Non-pigmented ciliary epithelial cell (primary cell): ENCODE results near the gene HSF5.
"Not testable (repeated sequence)": the region's sequence is repeated elsewhere in the genome, so short reads cannot be mapped to it uniquely, and the experiment has no call there.

Source experiments
- DNase-seq: peaks from one replicate; pipeline ENCODE4 v3.0.0-alpha.2; 2010; ENCODE audit warnings: low read depth

Gene HSF5

GRCh38 chr17:58516644-58517377, 28.6 kb upstream of the HSF5 start:
- no peak for DNase-seq

GRCh38 chr17:58515286-58515685, 27.1 kb upstream of the HSF5 start:
- DNase-seq: no peak

GRCh38 chr17:58514770-58515157, 26.6 kb upstream of the HSF5 start:
- DNase-seq: no peak

- no peak for DNase-seq
Measured at GRCh38 chr17:58513965-58514769, 26.0 kb upstream of the HSF5 start, which contains the start of gene MTMR4. Gene MTMR4 (minus strand): TSS chr17:58514638. CDS start chr17:58514407, 231 bp downstream.

GRCh38 chr17:58513267-58513964, 25.2 kb upstream of the HSF5 start:
- no peak for DNase-seq

GRCh38 chr17:58510075-58510474, 21.9 kb upstream of the HSF5 start:
- no peak for DNase-seq

GRCh38 chr17:58508341-58509067, 20.3 kb upstream of the HSF5 start:
- no peak for DNase-seq

- DNase-seq: no peak
Measured at GRCh38 chr17:58507123-58507634, 19.0 kb upstream of the HSF5 start.

GRCh38 chr17:58506354-58507080, 18.3 kb upstream of the HSF5 start:
- DNase-seq: no peak

- DNase-seq: no peak
Measured at GRCh38 chr17:58504826-58505351, 16.7 kb upstream of the HSF5 start.

GRCh38 chr17:58503866-58504265, 15.7 kb upstream of the HSF5 start:
- DNase-seq: no peak

GRCh38 chr17:58503134-58503533, 14.9 kb upstream of the HSF5 start:
- DNase-seq: not testable (repeated sequence)

GRCh38 chr17:58501451-58501850, 13.2 kb upstream of the HSF5 start:
- DNase-seq: no peak

- DNase-seq: no peak
Measured at GRCh38 chr17:58498177-58498828, 10.1 kb upstream of the HSF5 start.

- DNase-seq: no peak
Measured at GRCh38 chr17:58493506-58493905, 5.3 kb upstream of the HSF5 start.

GRCh38 chr17:58492238-58493121, 4.3 kb upstream of the HSF5 start:
- DNase-seq: no peak

- DNase-seq: no peak
Measured at GRCh38 chr17:58491510-58492045, 3.4 kb upstream of the HSF5 start.

- no peak for DNase-seq
Measured at GRCh38 chr17:58488428-58488890, 251 bp upstream of the HSF5 start.

- no peak for DNase-seq
Measured at GRCh38 chr17:58484600-58484999, 3.6 kb downstream of the HSF5 start.
